Right lung (tissue), 5 donors: Measurements from ENCODE around the gene TMEM109. TPM values are rescaled to one million over a fixed set of nuclear protein-coding genes. Genes with fewer than 3 reads are reported as not detected.

Experiments
- DNase-seq, 2 donors: peaks; one replicate each; pipeline ENCODE4 v3.0.0-alpha.2; 2013
- polyA plus RNA-seq, 5 donors: library from polyadenylated mRNA; unstranded; fragments of 120-200 nt; gene quantifications; one replicate each; pipeline versions ENCODE4 v1.2.1 to v1.2.3, GENCODE V29; 2013; ENCODE audit warnings: inconsistent platforms in 1 of 5, low replicate concordance in 1 of 5; ENCODE audit not compliant: insufficient read length in 5 of 5, insufficient read depth in 1 of 5

Gene TMEM109
- polyA plus RNA-seq, 5 donors, result 71.2 to 107 (median 79.9) TPM

DNA sequence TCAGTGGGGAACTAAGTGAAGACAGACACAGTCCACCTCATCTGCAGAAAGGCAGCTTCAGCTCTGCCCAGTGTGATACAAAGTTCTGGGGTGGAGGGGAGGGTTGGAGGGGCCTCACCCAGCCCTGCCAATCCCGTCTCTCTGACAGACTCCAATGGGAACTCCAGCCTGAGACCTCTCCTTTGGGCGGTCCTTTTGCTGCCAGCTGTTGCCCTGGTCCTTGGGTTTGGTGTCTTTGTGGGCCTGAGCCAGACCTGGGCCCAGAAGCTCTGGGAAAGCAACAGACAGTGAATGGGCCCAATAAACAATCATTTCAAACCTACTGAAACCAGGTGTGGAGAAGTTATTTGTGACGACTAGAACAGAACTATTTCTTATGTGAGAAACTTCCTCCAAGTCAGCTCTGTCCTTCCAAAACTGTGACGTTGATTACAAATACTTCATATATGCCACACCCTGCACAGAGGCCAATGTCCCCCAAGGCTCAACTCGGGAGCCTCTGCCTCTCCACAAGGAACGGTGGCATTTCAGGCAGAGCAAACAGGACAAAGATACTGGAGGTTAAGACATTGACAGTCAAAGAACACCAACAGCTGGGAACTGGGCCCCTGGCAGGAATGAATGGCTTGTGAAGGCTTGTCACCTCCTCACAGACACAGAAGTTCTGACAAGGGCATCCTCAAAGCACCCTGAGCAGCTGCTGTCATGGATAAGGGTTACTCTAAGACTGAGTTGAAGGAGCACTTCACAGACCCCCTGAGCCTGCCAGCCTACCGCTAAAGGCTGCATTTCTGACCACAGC is 38.4 kb upstream of the TMEM109 start:
- no peak for DNase-seq

DNA sequence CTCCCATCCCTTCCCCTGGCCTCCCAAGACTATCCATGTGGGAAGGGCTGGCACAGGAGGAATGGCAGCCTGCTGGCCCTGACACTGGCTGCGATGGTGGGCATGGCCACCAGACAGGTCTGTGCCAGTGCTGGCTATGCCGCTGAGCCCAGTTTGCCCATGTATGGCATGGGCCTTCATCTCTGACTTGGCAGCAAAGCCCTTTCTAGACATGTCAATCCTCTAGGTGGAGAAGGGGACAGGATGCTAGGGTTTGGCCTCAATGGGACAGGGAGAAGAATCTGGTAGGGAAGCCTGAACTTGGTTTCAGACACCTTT is 37.8 kb upstream of the TMEM109 start:
- no peak for DNase-seq

DNA sequence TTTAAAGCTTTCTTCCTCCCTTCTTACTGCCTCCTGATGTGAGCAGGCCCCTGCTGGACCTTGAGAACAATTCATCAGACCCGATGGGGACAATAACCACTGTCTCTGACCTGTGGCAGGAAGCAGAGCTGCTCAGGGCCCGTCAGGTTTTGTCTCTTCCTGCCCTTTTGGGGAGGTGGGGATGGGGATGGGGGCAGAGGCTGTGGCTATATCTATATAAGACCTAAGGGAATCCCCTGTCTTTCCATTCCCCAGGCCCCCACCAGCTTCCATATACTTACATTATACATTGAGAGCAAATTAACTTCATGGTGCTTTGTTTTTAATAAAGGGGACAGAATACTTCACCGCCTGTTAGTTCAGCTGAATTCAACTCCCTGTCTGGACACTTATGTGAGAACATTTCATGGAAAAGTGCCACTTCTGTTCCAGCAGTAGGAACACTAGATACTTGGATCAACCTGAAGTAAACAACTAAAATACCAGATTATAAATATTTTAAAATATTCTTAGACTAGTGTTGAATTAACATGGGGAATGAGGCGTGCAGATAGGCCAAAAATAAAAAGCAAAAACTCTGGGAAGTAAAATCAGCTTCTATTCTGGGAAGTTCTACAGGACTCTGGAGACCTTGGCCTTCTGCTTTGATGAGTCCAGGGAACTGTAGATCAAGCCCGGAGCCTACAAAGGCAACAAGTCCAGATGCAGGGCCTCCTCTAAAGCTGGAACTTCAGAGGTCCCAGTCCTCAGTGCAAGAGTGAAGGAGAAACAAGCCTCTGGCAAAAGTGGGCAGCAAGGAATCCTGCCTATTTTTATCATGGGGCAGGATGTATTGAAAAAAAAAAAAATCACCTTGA is 35.5 kb upstream of the TMEM109 start:
- DNase-seq, result no peak

DNA sequence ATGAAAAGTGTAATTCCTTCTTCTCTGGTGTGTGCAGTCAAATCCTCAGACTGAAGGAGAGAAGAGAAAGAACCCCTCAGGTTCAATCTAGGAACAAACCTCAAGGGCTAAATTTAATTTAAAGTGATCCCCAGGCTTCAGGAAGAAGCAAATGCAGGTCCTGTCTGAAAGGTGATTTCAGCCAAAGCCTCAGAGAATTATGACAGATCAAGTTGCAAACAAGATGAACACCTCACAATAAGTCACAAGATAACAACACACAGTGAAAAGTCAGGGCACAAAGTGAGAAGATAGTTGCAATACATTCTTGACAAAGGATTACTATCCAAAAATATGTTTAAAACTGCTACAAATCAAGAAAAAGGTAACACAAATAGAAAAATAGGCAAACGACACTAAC is 34.9 kb upstream of the TMEM109 start:
- DNase-seq, result no peak

DNA sequence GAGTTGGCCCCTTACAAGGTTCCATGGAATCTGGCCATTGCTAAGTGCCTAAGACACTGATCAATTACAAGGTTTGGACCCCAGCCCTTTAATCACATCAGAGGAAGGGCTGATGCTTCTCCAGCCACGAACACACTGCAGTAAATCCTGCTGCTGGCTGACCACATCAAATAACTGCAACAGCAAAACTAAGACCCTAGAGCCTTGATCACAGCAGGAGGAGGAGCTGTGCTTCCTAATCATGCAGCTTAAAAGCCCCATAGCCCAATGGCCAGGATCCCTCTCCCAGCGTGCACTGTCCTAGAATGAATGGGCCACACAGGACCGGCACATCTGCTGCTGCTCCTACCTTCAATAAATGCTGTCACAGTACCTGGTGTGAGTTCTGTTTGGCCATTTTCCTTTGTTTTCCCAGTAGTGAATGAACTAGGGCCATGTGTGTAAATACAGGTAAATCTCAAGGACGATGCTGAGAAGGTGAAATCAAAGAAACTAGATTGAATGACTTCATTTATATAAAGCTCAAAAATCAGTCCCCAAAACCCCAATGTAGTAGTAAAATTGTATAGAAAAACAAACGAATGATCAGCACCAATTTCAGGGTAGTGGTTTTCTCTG is 33.9 kb upstream of the TMEM109 start:
- no peak for DNase-seq

DNA sequence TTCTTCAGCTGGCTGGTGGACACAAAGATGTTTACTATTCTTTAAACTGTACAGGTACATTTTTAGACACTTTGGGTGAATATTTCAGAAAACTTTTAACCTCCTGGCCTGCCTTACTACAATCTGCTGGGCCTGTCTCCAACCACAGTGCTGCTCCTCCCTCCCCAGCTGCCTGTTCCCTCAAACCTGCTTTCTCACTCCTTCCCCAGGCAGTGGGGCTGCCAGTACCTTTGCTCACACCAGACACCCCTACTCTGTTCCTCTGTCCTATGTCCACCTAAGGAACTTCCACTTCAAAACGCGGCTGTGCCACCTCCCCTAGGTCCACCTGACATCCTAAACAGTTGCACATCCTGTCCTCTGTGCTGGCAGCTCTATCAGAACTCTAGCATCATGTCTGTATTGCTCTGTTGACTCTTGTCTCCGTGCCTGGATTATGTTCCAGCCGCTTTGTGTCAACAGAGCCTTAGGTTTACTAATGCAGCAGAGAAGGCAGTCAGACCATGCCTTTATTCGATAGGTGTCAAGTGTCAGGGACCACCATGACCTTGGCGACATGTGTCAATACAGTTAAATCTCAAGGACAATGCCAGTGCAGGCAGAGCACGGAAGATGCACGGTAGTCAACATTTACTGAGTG is 33.2 kb upstream of the TMEM109 start:
- DNase-seq, result no peak

DNA sequence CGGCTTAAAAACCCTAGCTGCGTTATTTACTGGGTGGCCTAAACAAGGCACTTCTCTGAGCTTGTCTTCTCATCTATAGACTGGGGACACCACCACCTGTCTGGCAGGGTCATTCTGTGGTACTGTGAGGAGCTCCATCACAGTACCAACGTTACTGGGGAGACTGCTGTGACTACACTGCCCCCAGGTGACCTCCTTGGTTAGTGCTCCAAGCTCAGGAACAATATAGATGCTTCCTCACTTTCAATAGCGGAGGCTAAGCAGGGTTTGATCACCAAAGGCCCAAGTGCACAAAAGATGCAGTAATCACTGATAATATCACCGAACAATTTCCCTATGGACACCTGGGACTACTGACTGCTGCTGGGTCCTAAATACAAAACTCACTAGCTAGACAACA is 26.4 kb upstream of the TMEM109 start:
- no peak for DNase-seq

DNA sequence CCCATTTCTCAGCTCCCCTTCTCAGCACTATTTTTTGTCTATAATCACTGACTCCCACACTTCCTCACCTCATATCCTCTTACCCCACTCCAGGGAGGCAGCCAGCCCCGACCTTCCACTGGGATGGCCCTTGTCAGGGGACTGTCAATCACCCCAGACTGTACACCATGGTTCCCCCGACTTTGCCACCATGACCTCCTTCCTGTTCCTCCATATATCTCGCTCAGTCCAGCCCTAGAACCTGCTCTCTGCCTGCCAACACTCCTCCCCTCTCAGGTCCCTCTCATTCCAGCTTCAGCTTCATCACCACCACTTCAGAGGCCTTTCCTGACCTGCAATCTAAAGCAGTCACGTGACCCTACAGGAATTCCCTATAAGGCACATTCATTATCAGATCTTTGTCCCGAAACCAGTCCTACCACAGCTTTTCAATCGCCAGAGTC is 24.1 kb upstream of the TMEM109 start:
- DNase-seq, result no peak

DNA sequence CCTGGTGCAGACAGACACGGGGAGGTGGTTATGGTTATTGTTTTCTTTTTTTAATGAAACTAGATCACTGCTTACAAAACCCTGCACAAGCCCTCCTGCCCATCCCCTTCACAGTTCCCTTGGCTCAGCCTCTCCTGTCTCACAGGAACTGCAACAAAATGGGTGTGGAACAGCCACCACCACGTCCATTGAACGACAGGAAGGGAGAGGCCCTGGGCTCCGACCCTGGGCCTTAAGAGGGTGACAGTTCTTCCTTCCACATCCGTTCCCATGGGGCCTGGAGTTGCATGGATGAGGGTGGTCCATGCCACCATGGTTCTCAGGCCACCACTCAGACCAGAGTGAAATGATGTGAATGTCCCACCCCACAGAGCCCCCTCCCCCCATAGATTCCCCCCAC is 23.3 kb upstream of the TMEM109 start:
- no peak for DNase-seq

DNA sequence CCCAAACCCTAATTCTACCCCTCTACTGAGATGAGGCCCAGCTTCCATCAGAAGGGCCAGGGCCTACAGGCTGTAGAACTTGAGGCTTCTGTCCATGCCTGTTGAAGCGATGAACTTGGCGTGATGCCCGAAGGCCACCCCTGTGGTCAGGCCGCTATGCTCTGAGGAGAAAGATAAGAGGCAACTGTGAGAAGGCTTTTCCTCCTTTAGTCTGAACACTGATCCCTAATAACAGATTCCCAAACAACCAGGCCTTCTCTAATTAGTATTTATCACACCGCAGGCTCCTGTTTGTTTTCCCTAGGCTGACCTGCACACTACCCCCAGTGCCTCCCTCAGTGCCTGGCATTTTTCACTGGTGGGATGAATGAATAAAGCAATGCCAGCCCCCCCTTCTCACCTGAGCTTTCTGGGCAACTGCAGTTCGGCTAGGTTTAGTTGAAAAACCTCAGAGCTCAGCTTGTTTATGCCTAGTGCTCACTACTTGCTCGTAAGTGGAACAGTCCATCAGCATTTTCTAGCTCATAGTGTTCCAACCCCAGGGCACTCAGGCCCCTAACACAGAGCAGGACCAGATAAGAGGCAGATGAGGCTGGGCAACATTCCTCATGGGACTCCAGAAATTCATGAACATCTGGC is 22.7 kb upstream of the TMEM109 start:
- no peak for DNase-seq

DNA sequence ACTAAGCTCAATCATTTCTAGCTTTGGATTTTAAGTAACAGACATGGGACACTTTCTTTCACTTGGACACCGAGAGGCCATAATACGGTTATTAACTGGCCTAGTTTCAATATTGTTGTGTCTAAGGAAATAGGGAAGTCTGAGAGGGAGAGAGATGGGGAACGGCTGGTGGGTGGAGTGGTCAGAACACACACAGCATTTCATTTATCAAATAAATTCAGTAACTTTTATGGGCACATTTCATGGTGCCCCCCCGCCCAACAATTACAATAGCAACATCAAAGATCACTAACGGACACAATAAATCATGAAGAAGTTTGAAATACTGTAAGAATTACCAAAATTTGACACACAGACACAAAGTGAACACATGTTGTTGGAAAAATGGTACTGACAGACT is 18.3 kb upstream of the TMEM109 start:
- no peak for DNase-seq

DNA sequence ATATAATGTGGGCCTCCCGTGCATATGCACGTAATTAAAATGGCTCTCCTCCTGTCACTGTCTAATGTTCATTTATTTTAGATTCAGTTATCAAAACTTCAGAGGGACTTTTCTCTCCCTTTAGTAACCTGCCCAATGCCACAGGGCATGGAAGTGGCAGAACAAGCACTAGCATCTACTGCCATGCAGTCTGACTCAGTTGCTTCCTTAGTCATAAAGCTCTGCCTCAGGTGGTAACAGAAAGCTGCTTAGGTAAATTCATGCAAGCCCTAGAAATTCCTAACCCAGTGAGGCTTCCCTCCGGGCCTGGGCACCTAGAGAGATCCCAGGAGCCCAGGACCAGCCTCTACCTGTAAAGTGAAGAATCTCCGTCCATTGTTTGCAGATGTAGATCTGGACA is 16.5 kb upstream of the TMEM109 start:
- DNase-seq, result no peak

DNA sequence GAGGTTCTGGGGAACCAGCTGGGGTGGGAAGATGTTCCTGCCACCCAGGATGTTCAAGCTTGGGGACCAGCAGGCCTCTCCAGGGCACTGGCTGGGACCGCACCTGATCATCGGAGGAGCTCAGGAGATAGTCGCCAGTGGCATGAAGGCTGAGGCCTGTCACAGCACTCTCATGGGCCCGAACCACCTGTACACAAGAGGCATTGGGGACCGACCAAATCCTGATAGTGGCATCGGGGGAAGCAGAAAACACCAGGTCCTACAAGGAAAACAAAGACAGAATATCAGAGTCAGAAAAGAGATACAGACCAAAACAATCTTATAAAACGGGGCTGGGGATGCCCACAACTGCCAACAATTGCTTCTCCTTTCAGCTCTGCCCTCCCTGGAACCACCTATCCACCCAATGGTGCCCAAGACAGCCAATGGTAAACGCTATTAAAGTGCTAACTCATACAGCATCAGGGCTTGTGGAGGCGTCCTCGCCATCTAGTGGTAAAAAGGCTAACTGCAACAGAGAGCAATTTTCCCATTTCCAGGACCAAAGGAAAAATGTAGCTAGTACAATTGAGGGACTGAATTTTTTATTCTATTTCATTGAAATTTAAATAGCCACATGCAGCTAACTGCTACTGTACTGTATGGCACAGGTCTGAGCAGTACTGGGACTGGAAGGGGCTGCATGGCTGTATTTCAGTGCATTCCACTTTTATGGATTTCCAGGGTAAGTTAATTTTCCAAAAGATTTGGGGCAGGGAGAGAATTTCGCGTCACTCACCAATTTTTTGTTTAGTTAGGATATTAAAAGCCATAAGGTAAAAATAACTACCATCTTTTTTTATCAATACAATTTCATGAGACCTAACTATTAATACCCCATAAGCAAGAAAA is 14.7 kb upstream of the TMEM109 start:
- DNase-seq, result peak in 1 of 2 donors; percentile 19

DNA sequence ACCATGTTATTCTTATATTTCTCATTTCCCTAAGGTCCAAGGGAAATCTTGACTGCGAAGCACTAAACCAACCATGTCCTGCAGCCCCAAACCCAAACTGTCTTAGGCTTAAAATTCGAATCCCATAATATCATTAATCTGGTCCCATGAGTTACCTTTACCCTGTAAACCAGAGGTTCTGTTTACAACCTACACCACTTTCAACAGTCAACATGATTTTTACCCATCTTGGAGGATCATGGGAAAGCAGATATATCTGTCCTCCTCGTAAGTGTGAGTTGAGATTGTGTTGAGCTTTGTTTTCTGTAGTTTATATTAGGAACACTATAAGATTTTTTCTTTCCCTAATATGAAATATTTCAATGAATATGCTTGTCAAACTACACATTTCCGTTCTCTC is 14.0 kb upstream of the TMEM109 start:
- DNase-seq, result no peak

DNA sequence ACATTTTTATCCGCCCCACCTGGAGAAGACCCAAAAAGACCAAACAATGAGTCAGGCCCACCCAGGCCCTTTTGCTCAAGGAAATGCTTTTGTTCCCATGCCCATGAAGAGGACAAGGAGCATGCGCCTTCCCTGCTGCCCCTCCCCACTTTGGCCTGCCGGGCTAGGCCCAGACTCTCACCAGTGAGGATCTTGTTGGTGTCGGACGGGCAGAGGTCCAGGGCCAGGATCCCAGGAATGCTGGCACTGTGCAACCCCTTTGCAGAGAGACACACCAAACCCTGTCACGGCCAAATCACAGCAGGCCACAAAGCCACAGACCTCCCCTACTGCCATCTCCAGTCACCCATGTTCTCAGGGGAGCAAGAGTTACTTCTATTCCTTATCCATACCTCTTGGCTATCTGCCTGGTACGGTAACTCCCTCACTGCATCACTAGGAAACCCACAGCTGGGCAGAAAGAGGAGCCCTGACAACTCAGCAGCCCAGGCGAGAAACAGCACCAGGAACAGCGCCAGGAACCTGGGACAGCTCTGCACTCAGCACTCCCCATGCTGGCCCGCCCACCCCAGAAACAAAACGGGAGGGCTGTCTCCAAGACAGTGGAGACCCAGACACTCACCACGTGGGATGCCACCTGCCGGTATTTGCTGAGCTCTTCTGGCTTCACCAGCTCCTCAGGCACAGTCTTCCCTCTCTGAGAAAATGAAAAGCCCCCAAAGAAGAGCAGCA is 13.1 kb upstream of the TMEM109 start:
- no peak for DNase-seq

DNA sequence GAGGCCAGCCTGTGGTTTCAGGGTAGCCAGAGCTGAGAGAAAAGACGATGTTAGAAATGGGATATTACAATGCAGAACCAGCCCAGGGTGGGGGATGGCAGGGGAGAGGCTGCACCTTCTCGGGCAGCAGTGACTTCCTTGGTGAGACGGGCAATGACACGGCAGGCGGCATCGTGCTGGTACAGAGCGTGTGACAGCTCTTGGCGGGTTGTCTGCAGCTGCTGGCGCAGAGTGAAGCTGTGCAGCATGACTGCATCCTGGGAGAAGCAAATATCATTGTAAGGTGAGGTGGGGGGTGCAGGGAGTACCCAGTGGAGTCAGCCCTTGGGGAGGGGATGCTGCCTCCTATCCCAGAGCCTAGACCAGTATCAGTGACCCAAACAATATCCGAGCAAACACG is 11.3 kb upstream of the TMEM109 start:
- no peak for DNase-seq

DNA sequence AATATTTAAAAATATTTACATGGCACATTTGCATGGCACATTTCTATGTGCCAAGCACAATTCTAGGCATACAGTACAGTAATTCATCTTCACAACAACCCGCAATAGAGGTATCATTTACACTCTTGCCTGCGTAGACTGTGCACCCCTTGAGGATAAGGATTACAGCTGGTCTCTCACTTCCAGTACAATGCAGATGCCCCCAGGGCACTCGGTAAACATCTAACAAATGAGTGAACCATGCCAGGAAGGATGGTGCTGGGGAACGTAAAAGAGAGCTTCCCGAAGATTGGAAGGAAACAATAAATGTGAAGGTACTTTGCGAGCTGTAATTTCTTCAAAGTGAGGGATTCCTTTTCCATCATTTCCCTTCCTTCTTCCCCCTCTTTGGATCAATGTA is 8.9 kb upstream of the TMEM109 start:
- no peak for DNase-seq

DNA sequence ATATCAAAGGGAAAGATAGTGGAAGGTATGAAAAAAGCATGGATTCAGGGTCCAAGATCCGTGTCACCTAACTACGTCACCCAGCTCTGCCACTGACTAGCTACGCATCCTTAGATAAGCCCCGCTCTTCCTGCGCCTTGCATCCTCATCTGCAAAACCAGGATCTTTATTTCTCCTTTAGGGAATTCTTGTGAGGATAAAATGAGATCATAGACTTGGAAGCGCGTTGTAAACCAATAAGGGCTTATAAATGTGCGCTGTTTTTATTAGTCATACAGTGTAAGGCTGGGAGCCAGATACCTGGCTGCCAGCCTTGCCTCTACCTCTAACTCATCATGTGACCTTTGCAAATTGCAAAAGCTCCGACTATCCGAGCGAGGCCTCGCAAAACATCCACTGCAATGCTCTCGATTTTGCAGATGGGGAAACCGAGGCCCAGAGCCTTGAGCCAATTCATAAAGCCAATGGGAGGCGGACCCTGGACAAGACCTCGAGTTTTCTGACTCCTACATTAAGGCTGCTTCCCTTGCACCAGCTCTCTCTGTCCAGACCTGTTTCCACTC is 8.3 kb upstream of the TMEM109 start:
- DNase-seq, result no peak

DNA sequence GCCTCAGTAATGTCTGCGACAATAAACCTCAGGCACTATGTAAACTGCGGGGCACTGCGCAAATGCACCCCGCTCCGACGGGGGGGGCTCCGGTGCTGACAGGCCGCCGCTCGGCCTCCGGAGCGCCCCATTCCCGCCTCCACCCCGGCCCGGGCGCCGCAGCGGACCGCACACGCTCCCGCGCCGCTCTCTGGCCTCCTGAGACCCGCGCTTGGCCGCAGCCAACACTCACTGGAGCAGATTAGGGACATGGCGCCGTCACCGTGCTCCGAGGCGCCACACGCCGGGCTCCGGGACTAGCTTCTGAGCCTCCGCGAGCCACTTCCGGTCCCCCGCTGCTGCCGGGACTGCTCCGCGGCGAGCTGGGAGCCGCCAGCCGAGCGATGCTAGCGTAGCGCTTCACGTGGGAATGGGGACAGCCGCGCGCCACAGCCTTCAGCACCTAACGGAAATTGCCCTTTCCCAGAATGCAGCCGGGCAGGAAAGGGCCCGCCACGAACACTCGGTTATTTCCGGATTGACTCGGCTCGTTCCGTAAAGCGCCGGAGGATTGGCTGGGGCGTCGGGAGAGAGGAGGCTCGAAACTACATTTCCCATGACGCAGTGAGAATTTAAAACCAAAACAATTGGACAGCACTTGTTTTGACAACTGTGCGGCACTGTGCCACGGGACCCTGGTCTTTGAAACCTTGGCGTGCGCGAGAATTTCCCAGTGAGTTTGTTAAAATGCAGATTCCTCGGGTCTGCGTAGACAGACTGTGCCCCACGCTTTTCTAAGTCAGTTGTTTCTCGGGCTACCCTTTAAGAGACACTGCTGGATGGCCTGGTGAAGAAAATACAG is 7.6 kb upstream of the TMEM109 start, which contains the start of gene PRPF19:
Gene PRPF19 (minus strand): TSS at position 454 of the 841 bp plus-strand sequence. CDS start 203 bp downstream, at position 251.
- DNase-seq, result peak; percentile 95 to 96
